Nucleus accumbens (tissue), 56 donors: ENCODE results near the gene MUC7.
"Not testable (repeated sequence)": the region's sequence is repeated elsewhere in the genome, so short reads cannot be mapped to it uniquely, and the experiment has no call there.

Source experiments
- DNase-seq, 56 donors: peaks; one replicate each; lab custom pipeline; 2025; lab: John Stamatoyannopoulos, UW

The MUC7 gene

DNA sequence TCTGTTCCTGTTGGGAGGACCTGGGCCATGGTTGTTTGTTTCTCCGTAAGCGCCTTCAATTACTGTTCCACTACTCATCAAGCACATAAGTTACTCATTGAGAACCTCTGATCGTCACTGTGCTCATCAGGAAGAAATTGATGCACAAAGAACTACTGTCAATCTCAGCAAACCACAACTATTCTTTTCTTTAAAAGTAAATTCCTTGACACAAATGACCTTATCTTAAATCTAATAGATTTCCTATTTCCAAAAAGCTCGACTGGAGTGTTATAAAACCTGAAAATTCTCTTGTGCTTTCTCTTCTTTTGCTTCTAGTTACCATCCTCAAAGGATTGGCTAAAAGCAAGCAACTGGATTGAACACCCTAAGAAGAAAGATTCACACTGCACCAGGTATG is at the start of gene MUC7:
Gene MUC7, plus strand, starts transcription at position 301 of the 400 bp plus-strand sequence. CDS start 1,825 bp downstream, outside the sequence.
- no peak for DNase-seq

GRCh38 chr4:70425306-70425705 is 46.7 kb upstream of the MUC7 start:
- no peak for DNase-seq

- DNase-seq = no peak
Observed at GRCh38 chr4:70426789-70427188, 45.2 kb upstream of the MUC7 start.

DNA sequence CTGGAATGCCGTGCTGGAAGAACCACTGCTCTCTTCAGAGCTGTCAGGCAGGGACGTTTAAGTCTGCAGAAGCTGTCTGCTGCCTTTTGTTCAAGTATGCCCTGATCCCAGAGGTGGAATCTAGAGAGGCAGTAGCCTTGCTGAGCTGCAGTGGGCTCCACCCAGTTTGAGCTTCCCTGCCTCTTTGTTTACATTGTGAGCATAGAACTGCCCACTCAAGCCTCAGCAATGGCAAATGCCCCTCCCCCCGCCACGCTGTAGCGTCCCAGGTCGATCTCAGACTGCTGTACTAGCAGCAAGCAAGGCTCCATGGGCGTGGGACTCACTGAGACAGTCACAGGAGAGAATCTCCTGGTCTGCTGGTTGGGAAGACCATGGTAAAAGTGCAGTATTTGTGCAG is 34.8 kb upstream of the MUC7 start:
- DNase-seq = no peak

DNA sequence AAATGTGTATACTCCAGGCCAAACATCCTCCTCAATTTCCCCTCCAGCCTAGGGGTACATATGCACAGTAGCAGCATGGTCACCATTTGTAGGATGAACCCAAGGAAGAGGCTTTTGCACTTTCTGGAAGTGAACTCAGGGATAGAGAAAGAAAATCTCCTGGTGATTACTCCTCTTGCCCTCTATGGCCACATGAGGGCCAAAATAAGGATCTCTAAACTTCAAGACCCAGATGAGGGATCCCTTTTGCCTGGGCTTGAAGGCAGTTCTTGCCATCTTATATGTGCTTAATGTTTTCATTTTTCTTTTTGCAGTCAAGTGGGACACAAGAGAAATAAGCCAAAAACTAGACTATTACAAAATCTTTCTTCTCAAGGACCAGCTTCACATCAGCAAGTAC is 29.5 kb upstream of the MUC7 start:
- no peak for DNase-seq

- DNase-seq = no peak
Observed at GRCh38 chr4:70443329-70443728, 28.7 kb upstream of the MUC7 start.

DNA sequence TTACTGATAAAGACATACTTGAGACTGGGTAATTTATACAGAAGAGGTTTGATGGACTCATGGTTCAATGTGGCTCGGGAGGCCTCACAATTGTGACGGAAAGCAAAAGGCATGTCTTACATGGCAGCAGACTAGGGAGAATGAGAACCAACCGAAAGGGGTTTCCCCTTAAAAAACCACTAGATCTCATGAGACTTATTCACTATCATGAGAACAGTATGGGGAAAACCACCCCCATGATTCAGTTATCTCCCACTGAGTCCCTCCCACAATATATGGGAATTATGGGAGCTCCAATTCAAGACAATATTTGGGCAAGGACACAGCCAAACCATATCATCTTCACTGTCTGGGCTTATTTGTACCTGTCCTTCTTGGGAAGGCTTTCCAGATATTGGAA is 22.8 kb upstream of the MUC7 start:
- DNase-seq = no peak

DNA sequence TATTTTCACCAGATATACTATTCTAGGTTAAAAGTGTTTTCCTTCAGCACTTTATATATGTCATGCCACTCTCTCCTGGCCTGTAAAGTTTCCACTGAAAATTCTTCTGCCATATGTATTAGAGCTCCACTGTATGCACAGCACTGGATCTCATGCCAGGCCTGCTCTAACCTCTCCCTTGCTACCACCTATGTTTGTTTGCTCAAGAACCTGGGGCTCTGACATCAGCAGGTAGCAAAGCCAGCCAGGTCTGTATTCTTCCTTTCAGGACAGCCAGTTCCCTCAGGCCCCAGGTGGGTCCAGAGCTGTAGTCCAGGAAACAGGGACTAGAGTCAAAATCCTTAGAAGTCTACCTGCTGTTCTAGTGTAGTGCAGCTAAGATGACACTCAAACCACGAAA is 19.1 kb upstream of the MUC7 start:
- no peak for DNase-seq

DNA sequence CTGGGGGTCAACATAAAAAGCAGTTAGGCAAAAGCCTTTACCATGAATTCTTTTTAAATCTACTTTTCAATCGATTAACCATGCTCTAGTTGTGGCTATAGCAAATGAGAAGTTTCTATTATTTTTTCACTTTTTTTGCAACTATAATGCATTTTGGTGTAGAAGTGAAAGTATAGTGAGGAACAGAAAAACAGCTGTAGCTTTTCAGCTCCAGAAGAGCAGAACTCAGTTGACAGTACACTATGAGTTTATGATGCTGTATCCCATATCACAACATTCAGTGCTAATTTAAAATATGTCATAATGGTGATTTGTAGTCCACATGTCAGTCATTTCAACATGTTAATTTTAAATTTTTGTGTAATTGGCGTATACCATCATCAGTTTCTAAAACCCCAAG is 8.7 kb upstream of the MUC7 start:
- DNase-seq = no peak

DNA sequence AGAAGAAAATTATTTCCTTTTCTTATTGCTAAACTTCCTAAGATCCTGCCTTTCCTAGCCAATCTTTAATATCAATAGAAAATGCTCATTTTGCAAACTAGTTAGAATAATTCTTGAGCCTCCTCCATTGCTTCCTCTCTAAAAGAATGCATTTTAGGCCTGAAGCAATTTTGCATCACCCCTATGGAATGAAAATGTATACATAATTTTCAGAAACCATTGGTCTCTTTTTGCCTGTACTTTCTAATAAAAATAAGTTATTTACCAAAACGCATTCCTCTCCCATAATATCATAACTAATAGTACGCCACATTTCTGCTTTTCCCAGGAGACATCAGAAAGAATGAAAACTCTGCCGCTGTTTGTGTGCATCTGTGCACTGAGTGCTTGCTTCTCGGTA is 1.7 kb downstream of the MUC7 start:
- no peak for DNase-seq

GRCh38 chr4:70488748-70489147 is 16.8 kb downstream of the MUC7 start:
- no peak for DNase-seq

DNA sequence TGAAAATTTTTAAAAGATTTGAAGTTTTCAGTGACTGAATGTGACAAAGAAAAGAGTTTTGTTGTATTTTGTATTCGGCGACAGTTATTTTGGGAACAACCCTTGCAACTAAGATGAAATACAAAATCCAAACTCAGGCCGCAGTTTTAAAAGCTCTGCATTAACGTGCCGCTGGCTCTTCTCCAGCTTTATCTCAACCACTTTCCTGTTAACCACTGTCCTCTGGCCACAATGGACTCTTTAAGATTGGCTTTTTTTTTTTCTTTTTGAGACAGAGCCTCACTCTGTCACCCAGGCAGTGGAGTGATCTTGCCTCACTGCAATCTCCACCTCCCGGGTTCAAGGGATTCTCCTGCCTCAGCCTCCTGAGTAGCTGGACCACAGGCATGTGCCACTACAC is 24.2 kb downstream of the MUC7 start:
- DNase-seq = no peak

DNA sequence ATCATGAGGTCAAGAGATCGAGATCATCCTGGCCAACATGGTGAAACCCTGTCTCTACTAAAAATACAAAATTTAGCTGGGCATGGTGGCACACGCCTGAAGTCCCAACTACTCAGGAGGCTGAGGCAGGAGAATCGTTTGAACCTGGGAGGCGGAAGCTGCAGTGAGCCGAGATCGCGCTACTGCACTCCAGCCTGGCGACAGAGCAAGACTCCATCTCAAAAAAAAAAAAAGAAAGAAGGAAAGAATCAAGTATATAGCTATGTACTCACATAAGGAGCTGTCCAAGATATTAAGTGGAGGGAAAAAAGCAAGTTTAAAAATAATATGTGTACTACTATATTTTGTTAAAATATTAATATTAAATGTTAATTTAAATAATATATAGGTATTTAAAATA is 29.8 kb downstream of the MUC7 start:
- not testable (repeated sequence) for DNase-seq

DNA sequence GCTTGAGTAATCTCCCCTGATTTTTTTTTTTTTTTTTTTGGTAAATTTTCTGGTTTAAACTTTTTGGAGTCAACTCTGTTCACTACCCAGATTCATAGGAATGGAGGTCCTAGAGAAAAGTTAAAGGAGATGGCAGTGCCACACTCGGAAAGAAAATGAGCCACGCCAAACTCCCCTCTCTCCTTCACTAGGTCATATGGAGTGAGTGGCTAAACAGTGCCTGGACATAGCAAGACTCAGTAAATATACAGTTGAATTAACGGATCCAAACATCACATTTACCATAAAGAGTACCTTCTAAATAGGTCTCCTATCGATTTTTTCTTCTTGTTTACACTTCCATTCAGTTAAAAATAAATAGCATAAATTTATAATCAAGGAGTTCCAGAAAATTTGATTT is 32.7 kb downstream of the MUC7 start:
- no peak for DNase-seq

GRCh38 chr4:70505151-70505748 is 33.3 kb downstream of the MUC7 start:
- DNase-seq = peak in 45 of 56 donors; percentile 0 to 66 (median 18)

- no peak for DNase-seq
Observed at GRCh38 chr4:70508801-70509200, 36.8 kb downstream of the MUC7 start.

DNA sequence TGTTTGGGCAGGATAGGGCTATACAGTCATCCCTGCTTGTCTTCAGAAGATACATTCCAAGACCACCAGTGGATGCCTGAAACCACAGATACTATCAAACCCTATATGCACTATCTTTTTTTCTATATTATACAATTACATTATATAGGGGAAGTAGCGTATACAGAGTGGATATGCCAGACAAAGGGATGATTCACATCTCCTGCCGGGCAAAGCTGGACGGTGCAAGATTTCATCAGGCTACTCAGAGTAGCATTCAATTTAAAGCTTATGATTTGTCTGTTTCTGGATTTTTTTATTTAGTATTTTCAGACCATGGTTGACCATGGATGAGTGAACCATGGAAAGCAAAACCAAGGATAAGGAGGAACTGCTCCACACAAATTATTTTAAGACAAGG is 39.4 kb downstream of the MUC7 start:
- DNase-seq = no peak

DNA sequence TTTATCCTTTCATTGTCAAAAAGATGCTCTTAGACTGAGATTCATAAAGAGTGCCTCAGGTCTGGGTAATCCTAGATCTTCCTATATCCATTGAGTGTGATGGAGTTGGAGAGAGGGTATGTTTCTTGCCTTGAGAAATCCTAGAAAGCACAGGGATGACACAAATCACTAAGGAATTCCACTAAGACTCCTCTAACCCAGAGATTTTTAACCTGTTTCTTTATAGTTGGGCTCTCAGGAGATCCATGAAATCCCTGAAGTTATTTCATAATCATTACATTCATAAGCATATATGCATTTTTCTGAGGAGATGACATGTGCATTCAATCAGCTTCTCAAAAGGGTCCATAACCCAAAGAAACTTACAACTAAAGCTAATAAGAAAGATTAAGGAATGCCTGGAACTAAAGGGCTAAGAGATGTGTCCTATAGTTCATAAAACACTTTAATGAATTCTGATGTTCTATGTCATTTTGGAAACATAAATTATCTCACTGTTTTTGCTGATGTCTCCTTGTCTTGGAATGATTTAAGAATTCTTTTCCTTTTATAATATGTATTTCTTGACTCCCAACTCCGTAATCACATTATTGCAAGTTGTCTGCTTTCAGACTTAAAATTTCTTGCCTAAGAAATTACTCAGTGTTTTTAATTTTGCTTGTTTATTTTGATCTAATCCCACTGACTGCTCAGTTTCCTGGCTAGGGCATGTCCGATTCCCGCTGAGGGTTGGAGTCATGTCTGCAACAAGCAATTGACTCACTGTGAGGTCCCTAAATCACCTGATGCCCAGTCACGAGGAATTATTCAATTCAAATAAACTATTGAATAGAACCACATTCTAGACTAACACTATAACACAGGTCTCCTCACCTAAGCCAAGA is 43.6 kb downstream of the MUC7 start:
- DNase-seq = no peak

DNA sequence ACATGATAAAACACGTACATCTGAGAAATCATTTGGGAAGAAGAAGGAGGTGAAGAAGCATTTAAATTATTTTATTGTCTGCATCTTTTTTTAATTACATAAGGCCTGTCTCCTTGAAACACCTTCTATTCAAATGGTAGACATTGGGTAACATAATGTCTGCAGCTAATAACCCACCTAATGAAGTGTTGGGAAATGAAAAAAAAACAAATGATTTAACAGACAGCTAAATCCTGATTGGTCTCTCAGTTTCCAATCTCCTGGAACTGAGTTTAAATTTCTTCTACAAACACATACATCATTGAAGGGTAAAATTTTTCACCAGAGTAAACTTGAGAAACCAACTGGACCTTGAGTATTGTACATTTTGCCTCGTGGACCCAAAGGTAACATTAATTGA is 46.3 kb downstream of the MUC7 start, which contains the start of gene AMTN:
Gene AMTN, plus strand, starts transcription at position 301 of the 400 bp plus-strand sequence. CDS start 209 bp downstream, outside the sequence.
- no peak for DNase-seq

GRCh38 chr4:70518716-70519115 is 46.7 kb downstream of the MUC7 start:
- no peak for DNase-seq

- no peak for DNase-seq
Observed at GRCh38 chr4:70522626-70523025, 50.6 kb downstream of the MUC7 start.

DNA sequence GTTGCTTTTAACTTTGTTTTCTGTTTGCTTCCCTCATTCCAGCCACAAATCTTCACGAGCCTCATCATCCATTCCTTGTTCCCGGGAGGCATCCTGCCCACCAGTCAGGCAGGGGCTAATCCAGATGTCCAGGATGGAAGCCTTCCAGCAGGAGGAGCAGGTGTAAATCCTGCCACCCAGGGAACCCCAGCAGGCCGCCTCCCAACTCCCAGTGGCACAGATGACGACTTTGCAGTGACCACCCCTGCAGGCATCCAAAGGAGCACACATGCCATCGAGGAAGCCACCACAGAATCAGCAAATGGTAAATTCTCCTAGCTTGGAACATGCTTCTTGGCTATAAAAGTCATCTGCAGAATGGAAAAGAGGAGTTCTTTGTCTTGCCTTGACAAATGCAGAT is 59.0 kb downstream of the MUC7 start:
- DNase-seq = no peak
